Measurements from ENCODE around the gene RER1.

Gene RER1

GRCh38 chr1:2379733-2380404 is 11.8 kb upstream of the RER1 start:
- Histone ChIP-seq H3K27me3 (no peaks in the 10 kb centered on the region), H3K4me3 (ENCODE audit: low read depth, low read length) (no peak overlapping the region), H3K4me1 (peaks cover 6% of the 10 kb centered on the region; the same call in 1 of the 2 replicates), H3K9me3 (no peaks in the 10 kb centered on the region), H3K36me3 (no peaks in the 10 kb centered on the region)
- TF ChIP-seq, protein P1, sequence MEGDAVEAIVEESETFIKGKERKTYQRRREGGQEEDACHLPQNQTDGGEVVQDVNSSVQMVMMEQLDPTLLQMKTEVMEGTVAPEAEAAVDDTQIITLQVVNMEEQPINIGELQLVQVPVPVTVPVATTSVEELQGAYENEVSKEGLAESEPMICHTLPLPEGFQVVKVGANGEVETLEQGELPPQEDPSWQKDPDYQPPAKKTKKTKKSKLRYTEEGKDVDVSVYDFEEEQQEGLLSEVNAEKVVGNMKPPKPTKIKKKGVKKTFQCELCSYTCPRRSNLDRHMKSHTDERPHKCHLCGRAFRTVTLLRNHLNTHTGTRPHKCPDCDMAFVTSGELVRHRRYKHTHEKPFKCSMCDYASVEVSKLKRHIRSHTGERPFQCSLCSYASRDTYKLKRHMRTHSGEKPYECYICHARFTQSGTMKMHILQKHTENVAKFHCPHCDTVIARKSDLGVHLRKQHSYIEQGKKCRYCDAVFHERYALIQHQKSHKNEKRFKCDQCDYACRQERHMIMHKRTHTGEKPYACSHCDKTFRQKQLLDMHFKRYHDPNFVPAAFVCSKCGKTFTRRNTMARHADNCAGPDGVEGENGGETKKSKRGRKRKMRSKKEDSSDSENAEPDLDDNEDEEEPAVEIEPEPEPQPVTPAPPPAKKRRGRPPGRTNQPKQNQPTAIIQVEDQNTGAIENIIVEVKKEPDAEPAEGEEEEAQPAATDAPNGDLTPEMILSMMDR (IDR thresholded peaks at IDR 0.05; ENCODE audit: low read depth, low read length) = no peak
- DNase-seq = no peak

DNA sequence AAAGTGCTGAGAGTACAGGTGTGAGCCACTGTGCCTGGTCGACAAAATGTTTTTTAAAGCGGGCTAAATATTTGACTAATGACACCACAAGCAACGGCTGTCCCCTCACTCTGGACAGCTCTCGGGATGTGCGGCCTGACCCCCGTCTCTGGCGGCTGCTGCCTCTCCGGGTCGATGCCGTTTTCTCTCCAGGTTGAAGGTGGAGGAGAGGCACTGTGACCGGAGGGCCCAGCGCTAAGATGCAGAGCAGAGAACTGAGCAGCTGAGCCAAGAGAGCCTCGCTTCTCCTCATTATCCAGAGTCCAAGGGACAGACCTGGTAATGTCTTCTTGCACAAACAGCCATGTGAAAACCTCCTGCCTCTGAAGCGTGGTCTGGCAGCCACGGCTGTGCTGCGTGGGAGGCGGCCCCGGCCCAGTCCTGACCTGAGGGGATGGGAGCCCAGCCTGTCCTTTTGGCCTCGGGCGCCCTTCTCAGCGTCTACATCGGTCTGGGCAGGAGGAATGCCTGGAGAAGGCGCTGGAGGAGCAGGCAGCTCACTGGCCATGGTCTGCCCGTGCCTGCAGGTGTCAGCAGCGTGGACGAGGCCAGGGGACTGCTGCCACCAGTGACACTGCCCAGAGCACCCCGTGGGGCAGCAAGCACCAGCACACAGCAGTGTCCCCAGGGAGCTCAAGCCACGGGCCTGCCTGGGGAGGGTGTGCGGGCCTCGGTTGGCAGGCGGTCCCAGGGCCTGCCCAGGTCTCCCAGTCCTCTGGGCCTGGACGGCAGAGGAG is 10.6 kb upstream of the RER1 start:
- TF ChIP-seq, protein P1 (IDR thresholded peaks at IDR 0.05; ENCODE audit: low read depth, low read length) = no peak

DNA sequence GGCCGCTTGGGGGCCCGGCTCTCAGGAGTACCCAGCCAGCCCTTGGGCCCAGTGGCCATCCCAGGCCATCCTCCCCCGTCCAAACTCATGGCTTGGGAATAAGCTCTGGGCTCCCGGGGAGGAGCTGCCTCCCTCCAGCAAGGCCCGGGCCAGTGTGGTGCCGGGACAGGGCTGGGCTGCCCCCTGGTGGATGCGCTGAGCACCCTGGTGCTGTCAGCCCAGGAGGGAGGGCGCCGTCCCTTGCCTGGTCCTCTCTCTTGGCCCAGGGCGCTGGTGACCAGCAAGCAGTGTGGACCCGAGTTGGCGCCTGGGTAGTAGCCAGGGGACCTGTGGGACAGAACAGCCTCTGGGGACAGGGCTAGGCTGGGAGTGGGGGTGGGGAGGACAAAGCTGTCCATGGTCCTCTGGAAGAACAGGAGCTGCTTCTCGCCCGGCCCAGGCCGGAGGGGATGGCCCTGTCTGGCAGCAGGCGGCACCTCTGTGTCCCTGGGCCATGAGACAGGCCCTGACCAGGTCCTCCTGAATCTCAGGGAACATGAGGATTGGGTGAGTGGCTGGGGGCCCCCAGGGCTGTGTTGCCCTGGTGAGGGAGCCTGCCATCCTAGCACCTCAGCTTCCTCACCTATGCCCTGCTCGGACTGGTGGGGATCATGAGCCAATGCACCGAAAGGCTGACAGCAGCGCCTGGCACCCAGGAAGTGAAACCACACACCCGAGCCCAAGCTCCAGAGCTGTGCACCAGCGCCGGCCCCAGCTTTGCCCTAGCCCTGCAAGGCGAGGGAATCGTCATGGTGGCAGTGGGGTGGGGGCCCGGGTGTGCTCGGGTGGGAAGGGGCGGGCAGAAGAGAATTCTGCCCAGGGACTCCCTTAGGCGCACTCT is 9.7 kb upstream of the RER1 start:
- no peaks in the 10 kb centered on the region for H3K9me3 ChIP-seq
- no peak overlapping the region for H3K4me3 ChIP-seq (ENCODE audit: low read depth, low read length)
- TF ChIP-seq, protein P1 (IDR thresholded peaks at IDR 0.05; ENCODE audit: low read depth, low read length) = peak; percentile 69
- peaks cover 6% of the 10 kb centered on the region; the same call in 1 of the 2 replicates for H3K4me1 ChIP-seq
- peak; percentile 82 for DNase-seq
- no peaks in the 10 kb centered on the region for H3K36me3 ChIP-seq
- H3K27me3 ChIP-seq = no peaks in the 10 kb centered on the region

More for the DNA sequence above, 10.6 kb upstream of the RER1 start:
- Histone ChIP-seq H3K9me3 (no peaks in the 10 kb centered on the region), H3K36me3 (no peaks in the 10 kb centered on the region), H3K4me1 (peaks cover 6% of the 10 kb centered on the region; the same call in 1 of the 2 replicates), H3K4me3 (ENCODE audit: low read depth, low read length) (no peak overlapping the region), H3K27me3 (no peaks in the 10 kb centered on the region)
- no peak for DNase-seq

GRCh38 chr1:2382621-2383361 is 8.8 kb upstream of the RER1 start:
- Histone ChIP-seq H3K27me3 (no peaks in the 10 kb centered on the region), H3K4me1 (peaks cover 6% of the 10 kb centered on the region; the same call in 1 of the 2 replicates)

DNA sequence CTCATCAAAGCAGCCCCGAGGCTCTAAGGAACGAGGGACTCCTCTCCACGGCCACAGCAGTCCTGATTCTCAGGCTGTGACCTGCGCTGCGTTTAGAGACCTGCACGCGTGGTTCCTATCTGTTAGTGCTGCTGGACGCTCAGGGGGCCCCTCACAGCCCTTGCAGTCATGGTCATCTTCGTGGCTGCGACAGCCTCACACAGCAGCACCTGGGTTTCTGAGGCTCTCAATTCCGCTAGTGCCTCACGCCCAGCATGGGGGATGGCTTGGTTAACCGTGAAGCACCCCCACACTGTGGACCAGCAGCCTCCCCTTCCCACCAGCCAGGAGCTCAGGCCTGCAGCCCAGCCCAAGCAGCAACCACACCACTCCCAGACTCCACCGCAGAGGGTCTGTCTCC is 8.1 kb upstream of the RER1 start:
- TF ChIP-seq, protein P1 (IDR thresholded peaks at IDR 0.05; ENCODE audit: low read depth, low read length) = no peak
- H3K4me1 ChIP-seq = peaks cover 6% of the 10 kb centered on the region; the same call in 1 of the 2 replicates
- no peak overlapping the region for H3K4me3 ChIP-seq (ENCODE audit: low read depth, low read length)
- DNase-seq = no peak
- no peaks in the 10 kb centered on the region for H3K9me3 ChIP-seq
- no peaks in the 10 kb centered on the region for H3K36me3 ChIP-seq
- H3K27me3 ChIP-seq = no peaks in the 10 kb centered on the region

More at GRCh38 chr1:2382621-2383361, 8.8 kb upstream of the RER1 start:
- Histone ChIP-seq H3K4me3 (ENCODE audit: low read depth, low read length) (no peak overlapping the region), H3K9me3 (no peaks in the 10 kb centered on the region), H3K36me3 (no peaks in the 10 kb centered on the region)
- TF ChIP-seq, protein P1 (IDR thresholded peaks at IDR 0.05; ENCODE audit: low read depth, low read length) = peak; percentile 35
- DNase-seq = no peak

Measured in BE2C (cell line).